B cell (primary cell): ENCODE data around the gene INHBB. TPM values are rescaled to one million over a fixed set of nuclear protein-coding genes. Genes with fewer than 3 reads are reported as not detected.

Experiments used
- ATAC-seq: fragments of 200-7000 bp; cut with Tn5 transposase; one replicate; pipeline ENCODE4 v1.10.0; 2021; ENCODE audit warnings: low read depth, mild to moderate bottlenecking, moderate number of reproducible peaks, moderate library complexity
- CTCF ChIA-PET: fragments of 350-600 bp; sonication (Branson Sonifier 250); formaldehyde crosslinking; loops from one replicate; lab custom pipeline; 2021; ENCODE audit warnings: antibody characterized with exemption, inconsistent platforms; lab: Charles Lee
- POLR2A ChIA-PET: fragments of 350-600 bp; sonication (Branson Sonifier 250); formaldehyde crosslinking; loops from one replicate; lab custom pipeline; 2021; ENCODE audit warnings: antibody characterized with exemption; lab: Charles Lee
- DNase-seq: peaks from one replicate; pipeline ENCODE4 v3.0.0; 2013
- H2AFZ ChIP-seq: 2 replicates; pipeline ENCODE4 v1.6.1; 2012; ENCODE audit warnings: mild to moderate bottlenecking, low read depth, low read length; ENCODE audit not compliant: insufficient read depth, poor library complexity, severe bottlenecking
- H3K27ac ChIP-seq, 2 donors: 1 replicate in 1 of 2; 2 replicates in 1 of 2; pipeline ENCODE4 v1.5.1; 2012 to 2013; ENCODE audit warnings: low read length in 2 of 2, mild to moderate bottlenecking in 2 of 2, moderate library complexity in 1 of 2
- H3K27me3 ChIP-seq, 4 experiments: fragments of 200-600 bp in 1 of 4; sonication (generic) in 1 of 4; replicated peaks in 1 of 4; 1 replicate in 2 of 4; 2 replicates in 2 of 4; pipeline versions ENCODE4 v1.6.1 to v1.7.0; 2013 to 2016; ENCODE audit warnings: low read length in 3 of 4, mild to moderate bottlenecking in 2 of 4, mixed read lengths in 1 of 4, moderate library complexity in 1 of 4; ENCODE audit not compliant: insufficient read depth in 4 of 4, control insufficient read depth in 3 of 4; ENCODE audit errors: control extremely low read depth in 1 of 4
- H3K36me3 ChIP-seq, 2 experiments: replicated peaks in 1 of 2; 1 replicate in 1 of 2; 2 replicates in 1 of 2; pipeline versions ENCODE4 v1.6.1 to v1.7.1; 2013; ENCODE audit warnings: low read length in 1 of 2; ENCODE audit not compliant: insufficient read depth in 2 of 2, control insufficient read depth in 1 of 2; ENCODE audit errors: control extremely low read depth in 1 of 2, extremely low read depth in 1 of 2
- H3K4me1 ChIP-seq, 2 donors: fragments of 200-600 bp in 1 of 2; sonication (generic) in 1 of 2; 1 replicate in 1 of 2; 2 replicates in 1 of 2; pipeline versions ENCODE4 v1.5.1 to v1.6.1; 2013 to 2017; ENCODE audit warnings: low read length in 2 of 2; ENCODE audit not compliant: control insufficient read depth in 2 of 2, insufficient read depth in 2 of 2
- H3K4me2 ChIP-seq: replicated peaks from 2 replicates; pipeline ENCODE3; 2012; ENCODE audit warnings: mild to moderate bottlenecking, low read depth, low read length; ENCODE audit not compliant: poor library complexity, severe bottlenecking
- H3K4me3 ChIP-seq, 5 experiments: fragments of 200-600 bp in 1 of 5; sonication (generic) in 1 of 5; 1 replicate in 3 of 5; 2 replicates in 2 of 5; pipeline versions ENCODE4 v1.5.1 to v1.7.0; 2011 to 2016; ENCODE audit warnings: low read length in 4 of 5, mild to moderate bottlenecking in 4 of 5, low read depth in 2 of 5, control low read depth in 1 of 5, moderate library complexity in 1 of 5; ENCODE audit not compliant: insufficient read depth in 1 of 5; ENCODE audit errors: control extremely low read depth in 1 of 5, extremely low read depth in 1 of 5
- H3K79me2 ChIP-seq: fragments of 200-600 bp; sonication (generic); one replicate; pipeline ENCODE4 v1.6.0; 2016; ENCODE audit warnings: low read length; ENCODE audit not compliant: control insufficient read depth, insufficient read depth
- H3K9ac ChIP-seq: fragments of 200-600 bp; sonication (generic); 2 replicates; pipeline ENCODE4 v1.6.1; 2017; ENCODE audit warnings: mild to moderate bottlenecking, low read length, moderate library complexity
- H3K9me3 ChIP-seq, 3 donors: one replicate each; pipeline versions ENCODE4 v1.6.1 to v1.7.1; 2013; ENCODE audit warnings: low read length in 2 of 3; ENCODE audit not compliant: control insufficient read depth in 2 of 3, insufficient read depth in 1 of 3; ENCODE audit errors: control extremely low read depth in 1 of 3
- H4K20me1 ChIP-seq: 2 replicates; pipeline ENCODE4 v1.6.0; 2012; ENCODE audit warnings: mild to moderate bottlenecking, low read length; ENCODE audit not compliant: insufficient read depth, control insufficient read depth, poor library complexity, severe bottlenecking
- H3K27ac Mint-ChIP-seq: one replicate; pipeline ENCODE4 v1.8.0; 2021; ENCODE audit warnings: mixed read lengths
- H3K27me3 Mint-ChIP-seq: one replicate; pipeline ENCODE4 v1.8.0; 2021; ENCODE audit warnings: mixed read lengths
- H3K4me1 Mint-ChIP-seq: one replicate; pipeline ENCODE4 v1.8.0; 2021; ENCODE audit warnings: mixed read lengths
- H3K4me3 Mint-ChIP-seq: one replicate; pipeline ENCODE4 v1.8.0; 2021; ENCODE audit warnings: mixed read lengths
- H3K9me3 Mint-ChIP-seq: one replicate; pipeline ENCODE4 v1.8.0; 2022; ENCODE audit warnings: mixed read lengths; ENCODE audit not compliant: insufficient read depth
- EZH2 ChIP-seq: IDR thresholded peaks from 2 replicates; pipeline ENCODE4 v1.6.1; 2012; ENCODE audit warnings: borderline replicate concordance, low read depth, mild to moderate bottlenecking, moderate library complexity, low read length; ENCODE audit not compliant: insufficient read depth, poor library complexity, severe bottlenecking
- WGBS: methylation state at CpG from one replicate; pipeline ENCODE4 v1.1.5; 2013; ENCODE audit warnings: missing lambda C conversion rate; ENCODE audit not compliant: insufficient coverage; 5-methylcytosine and 5-hydroxymethylcytosine counted together
- intact Hi-C: fragments of 100-400 bp; cut with micrococcal nuclease; formaldehyde crosslinking; loops from one replicate; pipeline ENCODE4 v1.10.0; 2022
- polyA plus RNA-seq: library from polyadenylated mRNA; depleted of rRNA; stranded (reverse); fragments of >200 nt; gene quantifications from 2 replicates; pipeline ENCODE4 v1.2.3, GENCODE V29; 2012
- total RNA-seq, 2 donors: library from RNA; stranded (reverse); fragments of 120-200 nt in 1 of 2; gene quantifications; 1 replicate in 1 of 2; 2 replicates in 1 of 2; pipeline versions ENCODE4 v1.2.3 to v1.2.4, GENCODE V29; 2013 to 2022
- TF ChIP-seq, protein P1 (sequence below): fragments of 200-600 bp; IDR thresholded peaks from one replicate; pipeline ENCODE4 v1.8.0; 2022; ENCODE audit warnings: antibody characterized with exemption, mild to moderate bottlenecking

Gene INHBB
- total and polyA plus RNA-seq, 2 donors (not counting 1 experiment from before 2014, with no cell fraction given): 0.03 TPM; not detected in 1

GRCh38 chr2:120376679-120377640, 31.0 kb downstream of the INHBB start:
- no peak overlapping the region for H3K27ac Mint-ChIP-seq
- no peaks in the 10 kb centered on the region for H3K9me3 Mint-ChIP-seq
- no peak overlapping the region for H3K4me3 Mint-ChIP-seq
- POLR2A ChIA-PET: no interaction called here
- Histone ChIP-seq H3K36me3 (no peaks in the 10 kb centered on the region), H3K9me3 (no peaks in the 10 kb centered on the region), H2AFZ (no peak overlapping the region), H3K9ac (no peak overlapping the region), H4K20me1 (no peaks in the 10 kb centered on the region), H3K4me1 (no peaks in the 10 kb centered on the region), H3K79me2 (no peaks in the 10 kb centered on the region), H3K4me3 (no peak overlapping the region), H3K27me3 (no peaks in the 10 kb centered on the region), H3K27ac (no peak overlapping the region), H3K4me2 (no peak overlapping the region)
- no peak for ATAC-seq
- H3K27me3 Mint-ChIP-seq: peaks cover 12% of the 10 kb centered on the region
- DNase-seq: no peak
- CTCF ChIA-PET: no interaction called here
- no peaks in the 10 kb centered on the region for H3K4me1 Mint-ChIP-seq
- 92% methylated on average over 11 of the region's 19 CpGs for WGBS
- intact Hi-C loops: no loop called here
- TF ChIP-seq, protein P1, sequence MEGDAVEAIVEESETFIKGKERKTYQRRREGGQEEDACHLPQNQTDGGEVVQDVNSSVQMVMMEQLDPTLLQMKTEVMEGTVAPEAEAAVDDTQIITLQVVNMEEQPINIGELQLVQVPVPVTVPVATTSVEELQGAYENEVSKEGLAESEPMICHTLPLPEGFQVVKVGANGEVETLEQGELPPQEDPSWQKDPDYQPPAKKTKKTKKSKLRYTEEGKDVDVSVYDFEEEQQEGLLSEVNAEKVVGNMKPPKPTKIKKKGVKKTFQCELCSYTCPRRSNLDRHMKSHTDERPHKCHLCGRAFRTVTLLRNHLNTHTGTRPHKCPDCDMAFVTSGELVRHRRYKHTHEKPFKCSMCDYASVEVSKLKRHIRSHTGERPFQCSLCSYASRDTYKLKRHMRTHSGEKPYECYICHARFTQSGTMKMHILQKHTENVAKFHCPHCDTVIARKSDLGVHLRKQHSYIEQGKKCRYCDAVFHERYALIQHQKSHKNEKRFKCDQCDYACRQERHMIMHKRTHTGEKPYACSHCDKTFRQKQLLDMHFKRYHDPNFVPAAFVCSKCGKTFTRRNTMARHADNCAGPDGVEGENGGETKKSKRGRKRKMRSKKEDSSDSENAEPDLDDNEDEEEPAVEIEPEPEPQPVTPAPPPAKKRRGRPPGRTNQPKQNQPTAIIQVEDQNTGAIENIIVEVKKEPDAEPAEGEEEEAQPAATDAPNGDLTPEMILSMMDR: no peak
- TF ChIP-seq EZH2: no peak

- ChIA-PET POLR2A (no interaction called here), CTCF (no interaction called here)
- no peaks in the 10 kb centered on the region for H3K79me2 ChIP-seq
- no peak overlapping the region for H3K4me3 ChIP-seq
- intact Hi-C loops: no loop called here
- DNase-seq (no peak), ATAC-seq (no peak)
- no peaks in the 10 kb centered on the region for H3K9me3 ChIP-seq
- H3K4me1 ChIP-seq: no peaks in the 10 kb centered on the region
- no peaks in the 10 kb centered on the region for H3K4me1 Mint-ChIP-seq
- no peaks in the 10 kb centered on the region for H3K9me3 Mint-ChIP-seq
- no peak overlapping the region for H3K9ac ChIP-seq
- H2AFZ ChIP-seq: no peak overlapping the region
- H3K27me3 ChIP-seq: no peaks in the 10 kb centered on the region
- no peaks in the 10 kb centered on the region for H3K36me3 ChIP-seq
- no peak overlapping the region for H3K27ac ChIP-seq
- H3K4me3 Mint-ChIP-seq: no peak overlapping the region
- H4K20me1 ChIP-seq: no peaks in the 10 kb centered on the region
- TF ChIP-seq EZH2: no peak
- TF ChIP-seq, protein P1: no peak
- peaks cover 12% of the 10 kb centered on the region for H3K27me3 Mint-ChIP-seq
- no peak overlapping the region for H3K27ac Mint-ChIP-seq
- no peak overlapping the region for H3K4me2 ChIP-seq
- 71% methylated on average over 3 of the region's 3 CpGs for WGBS
These were observed 32.7 kb downstream of the INHBB start for GRCh38 chr2:120378605-120379004.
